Measurements from ENCODE around the gene IGFBP3.
"Not testable (repeated sequence)": the region's sequence is repeated elsewhere in the genome, so short reads cannot be mapped to it uniquely, and the experiment has no call there.

IGFBP3 gene, protein sequence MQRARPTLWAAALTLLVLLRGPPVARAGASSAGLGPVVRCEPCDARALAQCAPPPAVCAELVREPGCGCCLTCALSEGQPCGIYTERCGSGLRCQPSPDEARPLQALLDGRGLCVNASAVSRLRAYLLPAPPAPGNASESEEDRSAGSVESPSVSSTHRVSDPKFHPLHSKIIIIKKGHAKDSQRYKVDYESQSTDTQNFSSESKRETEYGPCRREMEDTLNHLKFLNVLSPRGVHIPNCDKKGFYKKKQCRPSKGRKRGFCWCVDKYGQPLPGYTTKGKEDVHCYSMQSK

DNA sequence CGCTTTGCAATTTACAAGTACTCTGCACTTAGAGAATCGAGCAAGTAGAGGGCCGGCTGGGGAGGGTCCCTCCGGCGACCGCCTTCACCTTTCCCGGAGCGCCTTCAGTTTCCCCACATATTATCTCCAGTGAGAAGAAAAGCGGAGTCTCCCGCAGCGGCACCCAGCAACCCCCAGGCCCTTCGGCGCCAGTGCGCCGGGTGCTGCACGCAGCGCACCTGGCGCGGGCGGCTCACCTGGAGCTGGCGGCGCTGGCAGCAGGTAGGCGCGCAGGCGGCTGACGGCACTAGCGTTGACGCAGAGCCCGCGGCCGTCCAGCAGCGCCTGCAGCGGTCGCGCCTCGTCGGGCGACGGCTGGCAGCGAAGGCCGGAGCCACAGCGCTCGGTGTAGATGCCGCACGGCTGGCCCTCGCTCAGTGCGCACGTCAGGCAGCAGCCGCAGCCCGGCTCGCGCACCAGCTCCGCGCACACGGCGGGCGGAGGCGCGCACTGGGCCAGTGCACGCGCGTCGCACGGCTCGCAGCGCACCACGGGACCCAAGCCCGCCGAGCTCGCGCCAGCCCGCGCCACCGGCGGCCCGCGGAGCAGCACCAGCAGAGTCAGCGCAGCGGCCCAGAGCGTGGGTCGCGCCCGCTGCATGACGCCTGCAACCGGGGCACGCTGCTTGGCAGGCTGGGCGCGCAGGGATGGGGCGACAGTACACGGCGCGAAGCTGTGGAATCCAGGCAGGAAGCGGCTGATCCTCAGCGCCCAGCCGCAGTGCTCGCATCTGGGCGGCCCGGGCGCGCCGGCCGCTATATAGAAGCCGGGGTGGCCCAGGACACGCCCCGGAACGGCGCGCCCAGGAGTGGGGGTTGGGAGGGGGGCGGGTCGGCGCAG, at the start of gene IGFBP3:
Gene IGFBP3 (minus strand): TSS at position 771 of the 879 bp plus-strand sequence. CDS start 132 bp downstream, at position 639.
- Histone ChIP-seq H3K4me3 (ENCODE audit: low read depth, low read length) (peak within 1 kb of the TSS; percentile 77), H3K27me3 (ENCODE audit: control insufficient read depth, insufficient read depth, low read length) (peaks cover 62% of the 10 kb centered on the region), H3K36me3 (ENCODE audit: control insufficient read depth, insufficient read depth, low read length) (peaks cover 8% of the 10 kb centered on the region)

DNA sequence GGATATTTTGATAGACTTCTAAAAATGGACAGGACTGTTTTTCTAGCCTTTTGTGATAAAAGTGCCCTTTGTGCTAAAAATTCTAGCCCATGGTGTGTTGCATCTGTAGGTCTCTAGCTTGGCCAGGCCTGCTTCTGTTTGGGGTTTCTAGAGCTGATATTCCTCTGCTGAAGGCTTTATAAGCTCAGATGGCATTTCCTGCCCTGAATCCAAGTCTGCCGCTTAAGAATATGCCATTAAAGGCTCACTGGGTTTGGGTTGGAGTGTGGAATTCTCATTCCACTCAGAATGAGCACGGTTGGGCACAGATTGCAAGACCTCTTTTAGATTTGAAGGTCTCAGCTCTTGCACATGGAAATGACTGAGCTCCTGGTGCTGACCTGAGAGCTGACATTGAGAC, 49.4 kb upstream of the IGFBP3 start:
- Histone ChIP-seq H3K4me3 (ENCODE audit: low read depth, low read length) (no peak overlapping the region), H3K4me1 (ENCODE audit: control insufficient read depth, insufficient read depth, low read length) (no peaks in the 10 kb centered on the region), H3K27ac (ENCODE audit: low read depth, low read length) (no peak overlapping the region), H3K9me3 (ENCODE audit: control insufficient read depth, insufficient read depth, low read length) (no peaks in the 10 kb centered on the region), H3K27me3 (ENCODE audit: control insufficient read depth, insufficient read depth, low read length) (no peaks in the 10 kb centered on the region), H3K9ac (ENCODE audit: low read depth, low read length) (no peak overlapping the region), H3K36me3 (ENCODE audit: control insufficient read depth, insufficient read depth, low read length) (no peaks in the 10 kb centered on the region)

More for the DNA sequence above, at the start of gene IGFBP3:
- Histone ChIP-seq H3K4me1 (ENCODE audit: control insufficient read depth, insufficient read depth, low read length) (peaks cover 46% of the 10 kb centered on the region), H3K9ac (ENCODE audit: low read depth, low read length) (peak within 1 kb of the TSS; percentile 46; the same call in 1 of the 2 replicates), H3K9me3 (ENCODE audit: control insufficient read depth, insufficient read depth, low read length) (no peaks in the 10 kb centered on the region), H3K27ac (ENCODE audit: low read depth, low read length) (no peak within 1 kb of the TSS)

DNA sequence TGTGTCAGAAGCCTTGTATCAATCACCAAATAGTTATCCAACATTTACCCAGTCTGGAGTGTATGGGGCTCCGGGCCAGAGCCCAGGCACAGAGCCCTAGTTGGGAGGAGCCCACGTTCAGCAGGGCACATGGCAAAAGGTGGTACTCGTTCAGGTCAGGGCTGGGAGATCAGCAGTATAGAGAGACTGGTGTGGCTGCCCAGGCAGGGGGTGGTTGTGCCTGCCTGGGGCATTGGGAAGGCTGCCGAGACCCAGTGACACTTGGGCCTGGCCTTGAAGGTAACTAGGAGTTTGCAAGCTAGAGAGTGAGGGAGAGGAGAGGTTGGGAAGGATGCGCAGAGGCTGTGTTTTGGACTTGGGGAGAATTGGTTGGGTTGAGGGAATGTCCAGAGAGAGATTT, 48.9 kb upstream of the IGFBP3 start:
- no peak overlapping the region for H3K27ac ChIP-seq (ENCODE audit: low read depth, low read length)
- H3K36me3 ChIP-seq (ENCODE audit: control insufficient read depth, insufficient read depth, low read length), result no peaks in the 10 kb centered on the region
- no peak overlapping the region for H3K9ac ChIP-seq (ENCODE audit: low read depth, low read length)
- no peaks in the 10 kb centered on the region for H3K9me3 ChIP-seq (ENCODE audit: control insufficient read depth, insufficient read depth, low read length)
- H3K27me3 ChIP-seq (ENCODE audit: control insufficient read depth, insufficient read depth, low read length), result no peaks in the 10 kb centered on the region
- no peaks in the 10 kb centered on the region for H3K4me1 ChIP-seq (ENCODE audit: control insufficient read depth, insufficient read depth, low read length)
- H3K4me3 ChIP-seq (ENCODE audit: low read depth, low read length), result no peak overlapping the region

DNA sequence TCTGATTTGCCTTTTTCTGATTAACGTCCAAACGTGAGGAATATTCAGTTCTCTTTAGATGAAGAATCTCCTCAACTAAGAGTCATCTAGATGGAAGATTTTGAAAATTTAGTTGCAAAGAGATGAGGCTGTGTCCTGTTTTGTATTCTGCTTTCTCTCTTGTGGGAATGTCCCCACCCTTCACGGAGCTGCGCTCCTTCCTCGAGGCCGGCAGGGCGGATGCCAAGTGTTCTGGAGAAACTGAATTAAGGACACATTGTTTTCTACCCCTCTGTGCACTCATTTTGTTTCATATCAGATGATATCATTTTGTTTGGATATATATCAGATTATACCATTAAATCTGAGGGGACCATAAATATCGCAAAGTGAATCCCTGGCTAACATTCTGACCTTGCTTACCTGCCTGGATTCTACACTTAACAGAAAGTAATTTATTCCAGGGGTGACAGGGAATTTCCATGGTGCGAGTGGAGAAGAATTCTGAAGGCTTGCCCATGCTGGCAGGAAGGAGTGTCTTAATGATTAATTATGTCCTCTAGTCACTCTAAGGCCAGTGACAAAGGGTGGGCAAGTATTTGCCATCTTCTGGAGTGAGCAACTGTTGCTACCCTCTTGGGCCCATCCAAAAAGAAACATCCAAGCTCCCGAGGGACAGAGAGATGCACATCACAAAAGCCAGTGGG, 47.9 kb upstream of the IGFBP3 start:
- no peaks in the 10 kb centered on the region for H3K36me3 ChIP-seq (ENCODE audit: control insufficient read depth, insufficient read depth, low read length)
- no peak overlapping the region for H3K9ac ChIP-seq (ENCODE audit: low read depth, low read length)
- H3K27ac ChIP-seq (ENCODE audit: low read depth, low read length), result no peak overlapping the region
- no peaks in the 10 kb centered on the region for H3K27me3 ChIP-seq (ENCODE audit: control insufficient read depth, insufficient read depth, low read length)
- no peak overlapping the region for H3K4me3 ChIP-seq (ENCODE audit: low read depth, low read length)
- H3K4me1 ChIP-seq (ENCODE audit: control insufficient read depth, insufficient read depth, low read length), result no peaks in the 10 kb centered on the region
- no peaks in the 10 kb centered on the region for H3K9me3 ChIP-seq (ENCODE audit: control insufficient read depth, insufficient read depth, low read length)

DNA sequence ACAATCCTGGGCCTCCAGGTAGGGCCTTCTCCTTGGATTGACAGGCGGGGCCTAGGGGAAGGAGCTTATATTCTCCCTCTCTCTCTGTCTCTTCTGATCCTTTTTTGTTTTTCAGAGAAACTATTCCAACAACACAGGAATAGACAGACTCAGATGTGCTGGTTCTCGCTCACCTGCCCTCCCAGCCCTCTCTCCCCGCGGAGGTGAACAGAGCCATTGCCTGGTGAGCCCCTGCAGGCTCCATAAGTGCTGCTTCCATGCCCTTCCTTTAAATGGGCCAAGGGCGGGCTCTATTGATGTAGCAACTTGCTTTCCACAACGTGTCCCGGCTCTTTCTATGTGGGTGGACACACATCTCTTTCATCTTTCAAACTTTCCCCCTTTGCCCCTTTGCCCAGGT, 47.2 kb upstream of the IGFBP3 start:
- Histone ChIP-seq H3K27ac (ENCODE audit: low read depth, low read length) (no peak overlapping the region), H3K9me3 (ENCODE audit: control insufficient read depth, insufficient read depth, low read length) (no peaks in the 10 kb centered on the region), H3K4me1 (ENCODE audit: control insufficient read depth, insufficient read depth, low read length) (no peaks in the 10 kb centered on the region), H3K4me3 (ENCODE audit: low read depth, low read length) (no peak overlapping the region), H3K36me3 (ENCODE audit: control insufficient read depth, insufficient read depth, low read length) (no peaks in the 10 kb centered on the region), H3K9ac (ENCODE audit: low read depth, low read length) (no peak overlapping the region), H3K27me3 (ENCODE audit: control insufficient read depth, insufficient read depth, low read length) (no peaks in the 10 kb centered on the region)

DNA sequence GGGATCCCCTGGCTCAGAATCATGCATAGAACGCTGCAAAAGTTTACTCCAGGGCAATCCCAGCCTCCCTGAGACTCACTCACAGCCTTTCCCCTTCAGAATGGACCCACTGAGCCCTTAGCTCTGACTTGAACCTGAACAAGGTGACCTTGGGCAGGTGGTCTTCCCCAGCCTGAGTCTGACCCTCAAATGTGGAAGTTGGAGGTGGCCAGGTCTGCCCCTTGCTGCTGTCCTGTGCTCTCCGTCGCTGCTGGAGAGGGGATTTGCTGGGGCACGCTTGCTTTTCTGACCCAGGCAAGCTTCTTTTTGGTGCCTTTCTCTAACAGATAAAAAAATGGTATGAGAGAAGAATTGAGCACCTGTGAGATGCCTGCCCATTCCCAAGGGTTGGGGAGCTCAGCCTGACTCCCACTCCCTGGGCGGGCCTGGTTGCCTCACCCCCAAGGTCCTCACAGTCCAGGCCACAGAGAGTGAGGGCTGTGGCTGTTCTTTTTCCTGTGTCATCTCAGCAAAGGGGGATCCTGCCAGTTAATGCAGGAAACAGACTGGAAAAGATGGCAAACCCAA, 46.6 kb upstream of the IGFBP3 start:
- Histone ChIP-seq H3K9ac (ENCODE audit: low read depth, low read length) (no peak overlapping the region), H3K27ac (ENCODE audit: low read depth, low read length) (no peak overlapping the region), H3K36me3 (ENCODE audit: control insufficient read depth, insufficient read depth, low read length) (no peaks in the 10 kb centered on the region), H3K4me3 (ENCODE audit: low read depth, low read length) (no peak overlapping the region), H3K4me1 (ENCODE audit: control insufficient read depth, insufficient read depth, low read length) (no peaks in the 10 kb centered on the region), H3K9me3 (ENCODE audit: control insufficient read depth, insufficient read depth, low read length) (no peaks in the 10 kb centered on the region), H3K27me3 (ENCODE audit: control insufficient read depth, insufficient read depth, low read length) (no peaks in the 10 kb centered on the region)

DNA sequence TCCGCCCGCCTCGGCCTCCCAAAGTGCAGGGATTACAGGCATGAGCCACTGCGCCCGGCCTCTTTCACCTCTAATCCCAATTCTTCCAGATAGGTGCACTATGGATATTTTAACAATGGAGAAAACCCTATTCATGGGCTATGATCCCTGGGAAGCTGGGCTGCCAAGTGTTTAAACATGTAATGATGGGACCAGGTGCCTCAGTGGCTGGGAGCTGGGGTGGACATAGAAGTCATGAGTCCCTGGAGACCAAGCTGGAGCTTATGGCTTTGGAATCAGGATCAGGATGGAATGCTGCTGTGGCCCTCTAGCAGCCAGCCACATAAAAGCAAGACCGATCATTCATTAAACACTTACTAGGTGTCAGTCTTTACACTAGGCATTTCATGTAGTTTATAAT, 41.8 kb upstream of the IGFBP3 start:
- H3K9ac ChIP-seq (ENCODE audit: low read depth, low read length), result no peak overlapping the region
- no peaks in the 10 kb centered on the region for H3K36me3 ChIP-seq (ENCODE audit: control insufficient read depth, insufficient read depth, low read length)
- H3K4me1 ChIP-seq (ENCODE audit: control insufficient read depth, insufficient read depth, low read length), result no peaks in the 10 kb centered on the region
- no peaks in the 10 kb centered on the region for H3K9me3 ChIP-seq (ENCODE audit: control insufficient read depth, insufficient read depth, low read length)
- no peaks in the 10 kb centered on the region for H3K27me3 ChIP-seq (ENCODE audit: control insufficient read depth, insufficient read depth, low read length)
- no peak overlapping the region for H3K4me3 ChIP-seq (ENCODE audit: low read depth, low read length)
- H3K27ac ChIP-seq (ENCODE audit: low read depth, low read length), result no peak overlapping the region

DNA sequence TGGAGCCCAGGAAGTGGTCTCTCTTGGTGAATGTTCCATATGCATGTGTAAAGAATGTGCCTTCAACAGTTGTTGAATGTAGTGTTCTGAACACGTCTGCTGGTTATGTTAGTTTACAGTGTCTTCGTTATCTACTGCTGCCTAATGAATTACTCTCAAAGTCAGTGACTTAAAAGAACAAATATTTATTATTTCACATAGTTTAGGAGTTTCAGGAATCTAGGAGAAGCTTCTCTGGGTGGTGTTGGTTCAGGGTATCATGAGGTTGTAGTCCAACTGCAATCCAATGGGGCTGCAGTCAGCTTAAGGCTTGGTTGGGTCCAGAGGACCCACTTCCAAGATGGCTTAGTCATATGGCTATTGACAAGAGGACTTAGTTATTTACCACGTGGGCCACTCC, 36.6 kb upstream of the IGFBP3 start:
- H3K4me1 ChIP-seq (ENCODE audit: control insufficient read depth, insufficient read depth, low read length), result no peaks in the 10 kb centered on the region
- peaks cover 12% of the 10 kb centered on the region for H3K9me3 ChIP-seq (ENCODE audit: control insufficient read depth, insufficient read depth, low read length)
- H3K4me3 ChIP-seq (ENCODE audit: low read depth, low read length), result no peak overlapping the region
- H3K9ac ChIP-seq (ENCODE audit: low read depth, low read length), result no peak overlapping the region
- H3K27ac ChIP-seq (ENCODE audit: low read depth, low read length), result no peak overlapping the region
- no peaks in the 10 kb centered on the region for H3K36me3 ChIP-seq (ENCODE audit: control insufficient read depth, insufficient read depth, low read length)
- H3K27me3 ChIP-seq (ENCODE audit: control insufficient read depth, insufficient read depth, low read length), result no peaks in the 10 kb centered on the region

DNA sequence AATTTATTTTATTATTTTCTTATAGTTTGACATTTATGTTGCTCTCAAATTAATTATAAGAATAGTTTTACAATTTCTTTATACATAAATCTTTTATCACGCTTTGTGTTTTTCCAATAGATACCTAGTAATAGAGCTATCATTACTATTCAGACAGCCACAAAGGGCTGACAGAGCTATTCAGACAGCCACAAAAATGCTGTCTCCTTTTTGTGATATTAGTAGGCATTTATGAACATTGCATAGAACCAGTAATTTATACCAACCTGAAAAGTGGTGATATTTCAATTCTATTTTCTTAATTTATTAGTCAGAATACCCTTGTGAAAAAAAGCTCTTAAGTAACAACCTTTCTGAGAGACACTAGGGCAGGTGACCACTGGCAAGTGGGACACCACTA, 34.2 kb upstream of the IGFBP3 start:
- Histone ChIP-seq H3K27ac (ENCODE audit: low read depth, low read length) (no peak overlapping the region), H3K36me3 (ENCODE audit: control insufficient read depth, insufficient read depth, low read length) (no peaks in the 10 kb centered on the region), H3K9ac (ENCODE audit: low read depth, low read length) (no peak overlapping the region)

DNA sequence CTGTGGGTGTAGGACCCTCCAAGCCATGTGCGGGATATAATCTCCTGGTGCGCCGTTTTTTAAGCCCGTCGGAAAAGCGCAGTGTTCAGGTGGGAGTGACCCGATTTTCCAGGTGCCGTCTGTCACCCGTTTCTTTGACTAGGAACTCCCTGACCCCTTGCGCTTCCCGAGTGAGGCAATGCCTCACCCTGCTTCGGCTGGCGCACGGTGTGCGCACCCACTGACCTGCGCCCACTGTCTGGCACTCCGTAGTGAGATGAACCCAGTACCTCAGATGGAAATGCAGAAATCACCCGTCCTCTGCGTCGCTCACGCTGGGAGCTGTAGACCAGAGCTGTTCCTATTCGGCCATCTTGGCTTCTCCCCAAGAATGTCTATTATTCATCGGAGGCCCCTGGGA, 32.0 kb upstream of the IGFBP3 start:
- not testable (repeated sequence) for H3K27ac ChIP-seq (ENCODE audit: low read depth, low read length); H3K4me3 ChIP-seq (ENCODE audit: low read depth, low read length); H3K4me1 ChIP-seq (ENCODE audit: control insufficient read depth, insufficient read depth, low read length); H3K27me3 ChIP-seq (ENCODE audit: control insufficient read depth, insufficient read depth, low read length); H3K36me3 ChIP-seq (ENCODE audit: control insufficient read depth, insufficient read depth, low read length); H3K9ac ChIP-seq (ENCODE audit: low read depth, low read length)
- peaks cover 12% of the 10 kb centered on the region for H3K9me3 ChIP-seq (ENCODE audit: control insufficient read depth, insufficient read depth, low read length)

More for the DNA sequence above, 34.2 kb upstream of the IGFBP3 start:
- Histone ChIP-seq H3K9me3 (ENCODE audit: control insufficient read depth, insufficient read depth, low read length) (peaks cover 12% of the 10 kb centered on the region), H3K4me3 (ENCODE audit: low read depth, low read length) (no peak overlapping the region), H3K27me3 (ENCODE audit: control insufficient read depth, insufficient read depth, low read length) (no peaks in the 10 kb centered on the region), H3K4me1 (ENCODE audit: control insufficient read depth, insufficient read depth, low read length) (no peaks in the 10 kb centered on the region)

All from HUES48 (cell line).